LNCaP clone FGC (cell line): ENCODE measurements around the gene ITGB5.
"Not testable (repeated sequence)": the region's sequence is repeated elsewhere in the genome, so short reads cannot be mapped to it uniquely, and the experiment has no call there.

Source experiments
- DNase-seq: peaks from one replicate; pipeline ENCODE4 v3.0.0-alpha.2; 2011; ENCODE audit warnings: low read depth
- H3K4me3 ChIP-seq: 2 replicates; pipeline ENCODE4 v1.5.1; 2011; ENCODE audit warnings: mild to moderate bottlenecking, low read depth, low read length, control low read depth
- CTCF ChIP-seq: IDR thresholded peaks from 2 replicates; pipeline ENCODE4 v1.5.1; 2012; ENCODE audit warnings: mild to moderate bottlenecking; ENCODE audit not compliant: control insufficient read depth, insufficient read depth; ENCODE audit errors: extremely low read depth

ITGB5 gene

GRCh38 chr3:124831628-124832199 is 55.5 kb downstream of the ITGB5 start:
- DNase-seq: no peak
- no peak overlapping the region for H3K4me3 ChIP-seq
- no peak for TF ChIP-seq CTCF

- TF ChIP-seq CTCF: no peak
- DNase-seq: no peak
- H3K4me3 ChIP-seq: no peak overlapping the region
Measured at GRCh38 chr3:124829819-124830554, 57.2 kb downstream of the ITGB5 start.

GRCh38 chr3:124829178-124829818 is 57.9 kb downstream of the ITGB5 start:
- H3K4me3 ChIP-seq: no peak overlapping the region
- no peak for TF ChIP-seq CTCF
- DNase-seq: no peak

GRCh38 chr3:124827476-124828206 is 59.5 kb downstream of the ITGB5 start:
- not testable (repeated sequence) for DNase-seq, H3K4me3 ChIP-seq

- no peak for DNase-seq
- no peak overlapping the region for H3K4me3 ChIP-seq
- no peak for TF ChIP-seq CTCF
Measured at GRCh38 chr3:124826703-124827102, 60.5 kb downstream of the ITGB5 start.

- no peak overlapping the region for H3K4me3 ChIP-seq
- DNase-seq: no peak
- no peak for TF ChIP-seq CTCF
Measured at GRCh38 chr3:124824286-124824915, 62.8 kb downstream of the ITGB5 start.

- H3K4me3 ChIP-seq: no peak overlapping the region
- no peak for DNase-seq
- no peak for TF ChIP-seq CTCF
Measured at GRCh38 chr3:124823648-124824047, 63.5 kb downstream of the ITGB5 start.
